Activated CD8-positive, alpha-beta memory T cell treated with anti-CD3 and anti-CD28 coated beads for 24 hours (primary cell): Measurements from ENCODE around the gene THADA.
A peak's percentile ranks its signal among the peaks of the same experiment; 100 is the strongest.
"Not testable (repeated sequence)": the region's sequence is repeated elsewhere in the genome, so short reads cannot be mapped to it uniquely, and the experiment has no call there.

Experiments used
- DNase-seq: peaks from one replicate; pipeline ENCODE4 v3.0.0-alpha.2; 2020

The THADA gene

GRCh38 chr2:43293744-43294695 is 301.8 kb downstream of the THADA start:
- peak; percentile 67 for DNase-seq

DNA sequence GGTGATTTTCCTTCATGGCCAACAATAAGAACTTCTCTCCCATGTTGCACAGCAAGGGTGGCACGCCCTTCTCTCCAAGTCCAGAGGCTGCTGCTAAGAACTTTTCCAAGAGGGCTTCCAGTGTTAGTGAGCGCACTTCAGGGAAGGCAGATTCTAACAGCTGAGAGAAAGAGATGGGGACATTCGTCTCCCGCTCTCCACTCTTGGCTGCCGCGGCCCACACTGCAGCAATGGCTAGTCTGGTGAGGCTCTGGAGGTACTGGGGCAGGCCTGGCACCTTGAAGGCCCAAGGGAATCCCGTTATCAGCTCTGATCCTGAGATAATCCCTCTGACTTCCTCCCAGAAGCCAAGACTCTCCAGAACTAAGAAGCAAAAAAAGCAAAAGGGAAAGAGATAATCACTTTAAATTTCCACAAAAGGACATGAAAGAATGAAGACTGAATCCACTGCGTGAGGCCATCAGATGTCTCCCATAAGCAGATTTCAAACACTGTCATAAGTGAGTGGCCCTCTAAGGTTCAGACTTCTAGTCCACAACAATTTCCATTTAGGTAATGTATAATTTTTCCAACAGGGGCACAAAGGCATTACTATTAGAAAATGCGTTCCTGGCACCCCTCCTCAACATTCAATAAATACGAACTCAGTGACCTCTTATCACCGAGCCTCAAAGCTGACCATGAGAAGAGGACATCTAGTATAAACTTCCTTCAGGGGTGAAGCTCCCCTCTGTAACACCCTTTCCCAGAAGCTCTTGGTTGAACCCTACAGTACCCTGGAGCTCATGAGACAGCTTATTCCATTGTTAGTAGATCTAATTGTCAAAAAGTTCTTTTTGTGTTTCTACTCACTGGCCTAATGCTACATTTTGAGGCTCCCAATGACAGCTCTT is 302.7 kb downstream of the THADA start:
- no peak for DNase-seq

- no peak for DNase-seq
These were observed 303.5 kb downstream of the THADA start for GRCh38 chr2:43292297-43292696.

GRCh38 chr2:43289331-43289730 is 306.5 kb downstream of the THADA start:
- DNase-seq = no peak

- DNase-seq = no peak
These were observed 307.2 kb downstream of the THADA start for GRCh38 chr2:43288417-43289305.

- DNase-seq = no peak
These were observed 309.9 kb downstream of the THADA start for GRCh38 chr2:43285987-43286386.

- no peak for DNase-seq
These were observed 310.9 kb downstream of the THADA start for GRCh38 chr2:43284967-43285366.

GRCh38 chr2:43284347-43284746 is 311.5 kb downstream of the THADA start:
- DNase-seq = not testable (repeated sequence)

DNA sequence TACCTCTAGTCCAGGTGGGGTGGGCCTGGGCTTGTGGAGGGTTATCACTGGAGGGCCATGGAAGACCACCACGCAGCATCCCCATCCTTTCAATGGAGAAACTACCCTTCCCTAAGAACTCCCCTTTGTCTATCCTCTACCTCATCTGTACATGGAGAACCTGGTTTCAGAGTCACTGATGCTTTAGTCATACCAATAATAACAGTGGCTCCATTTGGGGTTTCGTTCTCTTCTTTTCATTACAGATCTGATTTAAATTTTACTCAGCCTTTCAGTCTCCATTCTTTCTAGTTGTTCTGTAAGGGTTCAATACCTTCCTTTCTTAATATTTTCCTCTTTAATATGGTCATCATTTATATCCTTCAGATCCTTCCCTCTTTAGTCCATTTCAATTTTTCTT is 314.8 kb downstream of the THADA start:
- DNase-seq = no peak

GRCh38 chr2:43279317-43279840 is 316.5 kb downstream of the THADA start:
- DNase-seq = no peak

GRCh38 chr2:43278564-43279220 is 317.1 kb downstream of the THADA start:
- no peak for DNase-seq

DNA sequence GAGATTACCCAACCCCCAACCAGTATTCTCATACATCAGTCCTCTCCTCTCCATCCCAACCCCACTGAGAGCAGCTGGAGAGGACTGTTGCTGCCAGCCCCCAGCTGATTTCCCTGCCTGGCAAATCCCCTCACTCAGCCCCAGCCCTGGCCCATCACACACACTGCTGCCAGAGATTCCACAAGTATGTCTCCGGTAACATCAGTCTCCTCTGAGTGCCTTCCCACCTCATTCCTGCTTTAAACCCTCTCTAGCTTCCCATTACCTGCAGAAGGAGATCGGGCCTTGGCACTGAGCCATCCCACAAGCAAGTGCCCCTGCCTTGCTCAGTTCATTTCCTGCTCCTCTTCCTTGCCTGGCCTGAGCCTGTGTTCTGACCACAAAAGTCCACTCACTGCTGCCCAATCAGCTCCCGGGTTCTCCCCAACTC is 318.9 kb downstream of the THADA start:
- no peak for DNase-seq

DNA sequence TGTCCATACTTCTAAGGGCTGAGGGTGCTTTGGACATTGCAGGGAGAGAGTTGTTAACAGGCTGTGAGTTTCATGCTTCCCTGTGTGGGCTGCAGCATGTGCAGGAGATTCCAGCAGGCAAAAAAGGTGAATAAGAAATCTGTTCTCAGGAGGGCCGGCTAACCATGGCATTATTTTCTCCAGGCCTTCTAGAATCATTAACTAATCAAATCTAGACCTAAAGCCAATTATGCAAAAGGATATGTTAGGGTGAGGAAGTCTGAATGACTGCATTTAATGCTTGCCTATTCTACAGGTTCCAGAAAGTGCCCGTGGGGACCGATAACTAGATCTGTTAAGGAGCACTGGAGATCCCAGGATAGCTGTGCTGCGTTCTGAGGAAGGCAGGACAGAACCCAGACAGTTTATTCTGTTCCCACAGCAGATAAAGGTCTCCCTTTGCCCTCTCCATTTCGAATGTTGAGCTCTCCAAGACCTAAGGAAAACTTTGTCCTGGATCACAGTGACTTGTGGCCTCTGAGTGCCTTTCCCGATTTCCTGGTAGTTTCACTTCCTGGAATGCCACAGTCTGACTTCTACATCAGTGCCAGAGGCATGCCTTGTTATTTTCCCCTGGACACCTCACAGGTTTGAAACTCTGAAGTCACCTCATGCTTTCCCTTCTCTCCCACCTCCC is 319.4 kb downstream of the THADA start:
- no peak for DNase-seq

- DNase-seq = no peak
These were observed 321.1 kb downstream of the THADA start for GRCh38 chr2:43274721-43275120.

GRCh38 chr2:43274055-43274454 is 321.8 kb downstream of the THADA start:
- DNase-seq = no peak

DNA sequence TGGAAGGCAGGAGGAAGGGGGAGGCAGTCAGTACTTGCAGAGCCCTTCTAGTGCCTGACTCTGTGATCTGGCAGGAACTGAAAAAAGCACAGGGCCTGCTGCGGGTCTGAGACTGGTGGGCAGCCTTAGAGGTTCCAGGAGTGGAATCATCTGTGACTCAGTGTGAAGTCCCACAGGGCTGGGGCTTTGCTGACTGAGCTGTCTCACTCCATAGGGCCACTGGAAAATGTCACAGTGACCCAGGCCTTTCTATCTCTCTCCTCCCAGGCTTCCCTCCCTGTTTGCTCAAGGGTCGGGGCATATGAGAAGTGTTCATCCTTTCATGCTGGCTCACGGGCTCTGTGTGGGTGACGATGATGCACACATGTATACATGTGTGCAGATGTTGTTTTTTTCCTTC is 322.3 kb downstream of the THADA start:
- DNase-seq = no peak

GRCh38 chr2:43270930-43271615 is 324.8 kb downstream of the THADA start:
- no peak for DNase-seq

GRCh38 chr2:43270461-43270860 is 325.4 kb downstream of the THADA start:
- DNase-seq = no peak

DNA sequence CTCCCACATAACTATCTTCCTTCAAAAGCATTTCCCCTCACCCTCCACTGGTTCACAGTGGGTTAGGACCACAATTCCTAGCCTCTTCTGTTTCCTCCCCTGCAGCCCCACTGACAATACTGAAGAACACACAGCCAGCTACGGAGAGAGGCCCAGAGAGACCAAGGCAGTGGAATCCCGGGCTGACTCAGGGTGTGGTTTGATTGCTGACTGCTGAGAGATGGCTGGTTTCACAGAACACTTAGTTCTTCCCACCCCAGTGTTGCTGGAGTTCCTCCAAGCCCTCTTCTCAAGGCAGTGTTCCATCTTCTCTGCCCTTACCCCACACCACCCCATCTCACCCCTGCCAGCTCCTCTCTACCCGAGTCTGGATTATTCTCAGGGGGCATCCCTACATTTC is 326.1 kb downstream of the THADA start:
- no peak for DNase-seq

GRCh38 chr2:43269074-43269572 is 326.7 kb downstream of the THADA start:
- no peak for DNase-seq
